Rectal smooth muscle tissue (tissue), 1 donor: ENCODE results near the gene ADCY9.

Experiments
- H3K27ac ChIP-seq: one replicate; pipeline ENCODE4 v1.7.0; 2013; ENCODE audit warnings: low read depth, low read length, inconsistent platforms
- H3K27me3 ChIP-seq: one replicate; pipeline ENCODE4 v1.7.0; 2013; ENCODE audit warnings: low read length; ENCODE audit not compliant: control insufficient read depth, insufficient read depth
- H3K36me3 ChIP-seq: one replicate; pipeline ENCODE4 v1.7.0; 2013; ENCODE audit warnings: low read length; ENCODE audit not compliant: control insufficient read depth, insufficient read depth
- H3K4me1 ChIP-seq: one replicate; pipeline ENCODE4 v1.7.0; 2013; ENCODE audit warnings: low read length; ENCODE audit not compliant: control insufficient read depth, insufficient read depth
- H3K4me3 ChIP-seq: one replicate; pipeline ENCODE4 v1.7.0; 2013; ENCODE audit warnings: low read length
- H3K9ac ChIP-seq: one replicate; pipeline ENCODE4 v1.7.0; 2013; ENCODE audit warnings: low read length

ADCY9 gene

DNA sequence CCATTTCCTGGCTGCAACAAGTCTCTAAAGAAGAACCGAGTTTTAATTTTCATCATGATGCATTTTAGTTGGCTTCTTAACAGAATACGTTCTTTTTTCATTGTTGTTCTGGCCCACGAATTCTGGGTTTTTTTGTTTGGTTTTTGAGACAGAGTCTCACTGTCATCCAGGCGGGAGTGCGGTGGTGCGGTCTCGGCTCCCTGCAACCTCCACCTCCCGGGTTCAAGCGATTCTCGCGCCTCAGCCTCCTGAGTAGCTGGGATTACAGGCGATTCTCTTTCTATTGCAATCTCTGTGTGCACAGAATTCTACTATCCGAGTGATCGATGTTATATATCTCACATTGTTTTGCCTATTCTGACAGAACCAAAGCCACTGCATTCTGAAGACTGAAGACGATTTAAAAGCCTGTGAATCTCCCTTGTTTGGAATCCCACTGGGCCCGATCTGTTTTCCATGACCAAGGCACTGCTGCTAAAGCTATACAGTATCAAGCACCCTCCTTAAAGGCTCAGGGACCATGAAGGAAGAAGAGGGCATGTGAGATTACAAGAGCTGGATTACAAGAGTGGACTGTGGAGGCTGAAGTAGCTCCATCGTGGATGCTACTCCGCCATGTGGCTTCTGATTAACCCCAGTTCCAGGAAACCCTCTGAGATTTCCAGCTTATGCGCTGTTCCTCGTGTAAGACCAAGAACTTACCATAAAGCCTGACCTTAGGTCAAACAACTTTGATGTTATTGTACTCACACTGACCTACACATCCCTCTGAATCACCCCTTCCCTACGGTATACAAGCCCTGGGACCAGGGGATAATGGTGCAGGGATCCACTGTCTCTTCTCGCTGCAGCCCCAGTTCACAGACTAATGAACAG is 44.3 kb downstream of the ADCY9 start:
- H3K4me3 ChIP-seq, result no peak overlapping the region
- no peaks in the 10 kb centered on the region for H3K27me3 ChIP-seq
- H3K36me3 ChIP-seq, result peaks cover under 1% of the 10 kb centered on the region
- H3K4me1 ChIP-seq, result no peaks in the 10 kb centered on the region
- H3K27ac ChIP-seq, result no peak overlapping the region
- no peak overlapping the region for H3K9ac ChIP-seq

DNA sequence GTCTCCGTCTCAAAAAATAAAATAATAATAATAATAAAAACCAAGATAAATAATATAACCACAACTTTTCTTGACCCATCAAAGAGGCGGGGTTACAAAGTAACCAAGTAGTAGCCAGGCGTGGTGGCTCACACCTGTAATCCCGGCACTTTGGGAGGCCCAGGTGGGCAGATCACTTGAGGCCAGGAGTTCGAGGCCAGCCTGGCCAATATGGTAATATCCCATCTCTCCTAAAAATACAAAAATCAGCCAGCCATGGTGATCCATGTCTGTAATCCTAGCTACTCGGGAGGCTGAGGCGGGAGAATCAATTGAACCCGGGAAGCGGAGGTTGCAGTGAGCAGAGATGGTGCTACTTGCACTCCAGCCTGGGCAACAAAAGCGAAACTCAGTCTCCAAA is 45.3 kb downstream of the ADCY9 start:
- no peak overlapping the region for H3K4me3 ChIP-seq
- H3K27me3 ChIP-seq, result no peaks in the 10 kb centered on the region
- no peaks in the 10 kb centered on the region for H3K4me1 ChIP-seq
- H3K27ac ChIP-seq, result no peak overlapping the region
- H3K9ac ChIP-seq, result no peak overlapping the region
- no peaks in the 10 kb centered on the region for H3K36me3 ChIP-seq

DNA sequence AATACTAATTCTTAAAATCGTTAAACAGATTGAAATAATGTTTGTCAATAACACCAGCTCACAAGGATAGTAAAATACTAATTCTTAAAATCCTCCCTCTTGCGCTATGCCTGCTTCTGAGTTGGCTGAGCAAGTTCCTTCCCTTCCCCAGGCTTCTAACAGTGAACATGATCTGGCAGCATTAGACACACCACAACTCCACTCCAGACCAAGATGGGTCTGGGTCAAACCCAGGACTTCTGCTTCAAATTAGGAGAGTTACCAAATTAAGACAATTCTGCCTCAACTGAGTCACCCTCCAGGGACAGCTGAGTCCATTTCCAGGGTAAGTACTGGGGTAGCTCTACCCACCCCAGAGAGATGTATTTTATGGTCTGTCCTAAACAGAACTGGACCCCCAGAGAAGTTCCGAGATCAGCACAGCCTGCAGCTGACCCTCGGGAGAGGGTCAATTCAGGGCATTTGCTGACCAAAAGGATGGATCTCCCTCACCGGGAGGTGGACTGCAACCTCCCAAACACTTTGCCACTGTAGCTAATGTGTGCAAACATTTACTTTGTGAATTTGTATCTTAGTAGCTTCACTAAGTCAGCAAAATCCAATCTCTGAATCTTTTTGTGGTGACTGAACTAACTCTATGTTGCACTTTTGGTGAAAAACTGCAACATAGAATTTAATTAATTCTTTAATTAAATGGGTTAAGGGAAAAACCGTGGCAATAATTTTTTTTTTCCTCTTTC is 48.8 kb downstream of the ADCY9 start:
- H3K36me3 ChIP-seq, result no peaks in the 10 kb centered on the region
- no peak overlapping the region for H3K9ac ChIP-seq
- H3K4me3 ChIP-seq, result no peak overlapping the region
- no peaks in the 10 kb centered on the region for H3K27me3 ChIP-seq
- H3K4me1 ChIP-seq, result no peaks in the 10 kb centered on the region
- no peak overlapping the region for H3K27ac ChIP-seq

DNA sequence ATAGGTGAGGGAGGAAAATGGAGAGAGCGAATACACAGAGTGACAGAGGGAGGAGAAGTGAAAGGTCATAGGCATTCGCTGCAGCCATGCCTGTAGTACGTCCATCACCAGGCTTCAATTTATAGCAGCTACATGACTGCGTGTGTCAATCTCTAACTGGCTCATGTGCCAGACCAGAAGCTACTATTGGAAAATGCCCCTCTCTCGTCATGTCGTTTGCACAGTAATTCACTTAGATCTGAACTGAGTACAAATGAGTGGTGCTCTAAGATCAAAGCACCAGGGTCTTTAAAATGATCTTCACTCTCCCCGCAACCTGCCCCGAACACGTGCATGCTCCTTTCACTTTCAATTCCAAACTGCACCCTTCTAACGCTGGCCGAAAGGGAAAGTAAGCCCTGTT is 51.3 kb downstream of the ADCY9 start:
- no peaks in the 10 kb centered on the region for H3K36me3 ChIP-seq
- peak overlapping the region; percentile 24 for H3K4me3 ChIP-seq
- H3K4me1 ChIP-seq, result no peaks in the 10 kb centered on the region
- H3K27me3 ChIP-seq, result no peaks in the 10 kb centered on the region
- no peak overlapping the region for H3K27ac ChIP-seq
- H3K9ac ChIP-seq, result no peak overlapping the region

DNA sequence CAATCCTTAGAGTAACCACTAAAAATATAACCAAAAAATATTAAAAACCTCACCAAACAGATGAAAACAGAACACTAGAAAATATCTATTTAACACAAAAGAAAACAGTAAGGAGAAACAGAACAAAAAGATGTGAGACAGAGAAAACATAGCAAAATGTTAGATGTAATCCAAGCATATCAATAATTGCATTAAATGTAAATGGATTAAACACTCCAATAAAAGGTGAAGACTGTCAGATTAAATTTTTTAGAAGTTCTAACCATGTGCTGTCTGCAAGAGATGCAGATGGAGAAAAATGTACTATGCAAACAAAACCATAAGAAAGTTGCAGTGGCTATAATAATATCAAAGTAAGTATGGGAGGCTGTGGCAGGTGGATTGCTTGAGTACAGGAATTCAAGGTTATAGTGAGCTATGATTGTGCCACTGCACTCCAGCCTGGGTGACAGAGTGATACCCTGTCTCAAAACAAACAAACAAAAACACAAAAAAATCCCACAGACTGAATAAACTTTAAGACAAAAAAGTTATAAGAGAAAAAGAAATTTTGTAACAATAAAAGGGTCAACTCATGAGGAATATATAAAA is 53.9 kb downstream of the ADCY9 start:
- H3K36me3 ChIP-seq, result no peaks in the 10 kb centered on the region
- H3K27me3 ChIP-seq, result no peaks in the 10 kb centered on the region
- H3K27ac ChIP-seq, result no peak overlapping the region
- no peak overlapping the region for H3K4me3 ChIP-seq
- no peaks in the 10 kb centered on the region for H3K4me1 ChIP-seq
- no peak overlapping the region for H3K9ac ChIP-seq

DNA sequence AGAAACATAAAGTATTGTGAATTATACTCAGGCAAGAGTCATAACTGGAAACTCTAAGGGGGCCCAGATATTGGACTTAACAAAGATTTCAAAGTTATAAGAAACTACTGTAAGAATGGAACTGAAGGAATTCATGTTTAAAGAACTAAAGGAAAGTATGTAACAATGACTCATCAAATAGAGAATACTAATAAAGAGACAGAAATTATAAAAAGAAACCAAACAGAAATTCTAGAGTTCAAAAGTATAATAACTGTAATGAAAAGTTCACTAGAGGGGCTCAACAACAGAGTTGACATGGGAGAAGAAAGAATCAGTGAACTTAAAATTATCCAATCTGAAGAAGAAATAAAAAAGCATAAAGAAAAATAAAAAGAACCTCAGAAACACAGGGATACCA is 55.4 kb downstream of the ADCY9 start:
- no peak overlapping the region for H3K27ac ChIP-seq
- no peaks in the 10 kb centered on the region for H3K36me3 ChIP-seq
- no peak overlapping the region for H3K4me3 ChIP-seq
- no peak overlapping the region for H3K9ac ChIP-seq
- no peaks in the 10 kb centered on the region for H3K27me3 ChIP-seq
- H3K4me1 ChIP-seq, result no peaks in the 10 kb centered on the region

DNA sequence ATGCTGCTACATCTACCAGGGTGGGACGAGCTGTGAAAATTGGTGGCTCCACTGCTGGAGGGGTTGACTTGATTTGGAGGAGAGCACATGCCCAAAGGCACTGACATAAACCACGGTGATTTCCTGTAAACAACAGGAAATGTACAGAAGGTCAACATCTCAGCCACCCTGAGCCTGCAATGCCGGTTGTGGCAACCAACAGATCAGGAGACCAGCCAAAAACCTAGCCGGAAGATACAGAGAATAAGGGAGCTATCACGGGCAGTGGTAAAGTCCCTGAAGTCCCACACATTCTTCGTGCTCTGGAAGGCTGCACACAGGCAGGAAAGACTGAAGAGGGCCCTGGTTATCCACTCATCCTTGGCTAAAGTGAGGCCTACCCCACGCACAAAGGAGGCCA is 56.2 kb downstream of the ADCY9 start:
- no peaks in the 10 kb centered on the region for H3K36me3 ChIP-seq
- no peak overlapping the region for H3K9ac ChIP-seq
- no peak overlapping the region for H3K27ac ChIP-seq
- no peaks in the 10 kb centered on the region for H3K4me1 ChIP-seq
- no peaks in the 10 kb centered on the region for H3K27me3 ChIP-seq
- H3K4me3 ChIP-seq, result no peak overlapping the region

DNA sequence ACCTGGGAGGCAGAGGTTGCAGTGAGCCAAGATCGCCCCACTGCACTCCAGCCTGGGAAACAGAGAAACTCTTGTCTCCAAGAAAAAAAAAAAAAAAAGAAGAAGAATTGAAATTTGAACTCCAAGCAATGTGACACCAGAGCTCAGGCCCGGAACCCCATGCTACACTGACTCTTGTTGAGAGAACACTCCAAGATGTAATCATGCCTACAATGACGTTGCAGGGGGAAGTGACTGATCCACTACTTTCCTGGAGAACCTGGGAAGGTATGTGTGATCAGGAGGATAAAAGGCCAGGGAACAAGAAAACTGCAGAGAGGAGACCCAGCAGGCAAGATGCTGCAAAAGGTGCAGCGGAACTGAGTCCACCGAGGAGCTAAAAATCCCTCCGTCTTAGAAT is 57.9 kb downstream of the ADCY9 start:
- Histone ChIP-seq H3K27me3 (no peaks in the 10 kb centered on the region), H3K4me1 (no peaks in the 10 kb centered on the region), H3K9ac (no peak overlapping the region), H3K4me3 (no peak overlapping the region), H3K27ac (no peak overlapping the region), H3K36me3 (no peaks in the 10 kb centered on the region)

DNA sequence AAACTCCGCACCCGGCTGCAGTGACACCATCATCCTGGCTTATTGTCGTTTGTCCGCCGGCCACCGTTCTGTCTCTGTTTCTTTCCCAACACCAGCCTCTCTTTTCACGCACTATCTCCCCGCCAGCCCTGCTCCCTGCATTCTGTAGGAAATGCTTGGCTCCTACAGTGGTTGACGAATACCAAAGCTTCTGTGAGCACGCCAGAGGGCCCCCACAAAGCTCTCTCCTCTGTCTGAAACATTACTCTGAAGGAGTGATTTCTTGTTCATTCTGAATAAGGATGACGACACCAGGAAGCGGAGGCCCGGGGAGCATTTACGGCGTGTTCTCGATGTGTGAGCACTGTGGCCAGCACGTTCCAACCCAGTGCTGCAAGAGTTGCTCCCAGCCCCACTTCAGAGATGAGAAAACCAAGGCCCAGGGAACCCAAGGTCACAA is 58.8 kb downstream of the ADCY9 start:
- no peaks in the 10 kb centered on the region for H3K4me1 ChIP-seq
- no peaks in the 10 kb centered on the region for H3K27me3 ChIP-seq
- H3K36me3 ChIP-seq, result no peaks in the 10 kb centered on the region
- no peak overlapping the region for H3K9ac ChIP-seq
- H3K4me3 ChIP-seq, result no peak overlapping the region
- H3K27ac ChIP-seq, result no peak overlapping the region

DNA sequence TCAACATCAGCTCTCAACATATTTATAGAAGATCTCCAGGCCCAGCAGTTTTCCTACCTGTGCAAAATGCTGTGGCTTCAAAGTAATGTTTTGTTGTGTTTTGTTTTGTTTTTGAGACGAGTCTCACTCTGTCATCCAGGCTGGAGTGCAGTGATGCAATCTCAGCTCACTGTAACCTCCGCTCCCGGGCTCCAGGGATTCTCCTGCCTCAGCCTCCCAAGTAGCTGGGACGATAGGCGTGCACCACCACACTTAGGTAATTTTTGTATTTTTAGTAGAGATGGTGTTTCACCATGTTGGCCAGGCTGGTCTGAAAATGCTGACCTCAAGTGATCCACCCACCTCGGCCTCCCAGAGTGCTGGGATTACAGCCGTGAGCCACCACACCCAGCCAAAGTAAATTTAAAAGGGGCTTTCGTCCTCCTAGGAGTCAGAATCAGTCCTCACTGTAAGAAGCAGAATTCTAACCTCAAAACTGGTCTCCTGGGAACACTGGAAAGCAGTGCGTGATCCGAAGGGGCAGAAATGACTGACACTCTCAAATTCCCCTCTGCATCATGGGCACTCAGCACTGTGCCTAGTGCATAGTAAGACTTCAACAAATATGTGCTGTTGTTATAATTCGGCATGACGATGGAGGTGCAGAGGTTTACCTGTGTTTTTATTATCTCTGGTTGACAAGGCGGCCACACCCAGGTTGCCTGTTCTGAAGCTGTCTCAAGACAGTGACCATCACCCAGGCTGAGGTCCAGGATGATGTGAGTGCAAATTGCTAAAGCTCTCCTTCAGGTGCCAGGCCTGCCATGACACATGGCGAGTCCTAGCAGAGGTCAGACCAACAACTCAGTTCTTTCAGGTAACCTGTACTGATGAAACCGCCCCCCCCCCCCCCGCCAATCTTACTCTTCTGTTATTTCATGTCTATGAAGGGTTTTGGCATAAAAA is 59.8 kb downstream of the ADCY9 start:
- H3K27me3 ChIP-seq, result no peaks in the 10 kb centered on the region
- H3K27ac ChIP-seq, result no peak overlapping the region
- no peaks in the 10 kb centered on the region for H3K4me1 ChIP-seq
- H3K4me3 ChIP-seq, result no peak overlapping the region
- H3K36me3 ChIP-seq, result no peaks in the 10 kb centered on the region
- H3K9ac ChIP-seq, result no peak overlapping the region

DNA sequence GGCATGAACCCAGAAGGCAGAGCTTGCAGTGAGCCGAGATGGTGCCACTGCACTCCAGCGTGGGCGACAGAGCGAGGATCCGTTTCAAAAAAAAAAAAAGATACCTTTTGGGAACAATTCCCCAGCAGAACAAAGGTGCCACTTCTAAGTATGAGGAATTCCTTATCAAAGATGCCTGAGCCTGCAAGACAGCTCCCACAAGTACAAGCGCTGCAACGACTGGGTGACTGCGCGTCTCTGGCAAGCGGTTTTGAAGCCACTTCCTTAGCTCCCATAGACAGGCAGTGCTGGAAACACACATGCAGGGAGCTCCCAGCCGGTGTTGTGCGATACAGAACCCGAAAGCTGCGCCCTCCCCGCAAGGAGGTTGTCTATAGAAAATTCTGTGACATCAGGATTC is 60.5 kb downstream of the ADCY9 start:
- no peak overlapping the region for H3K4me3 ChIP-seq
- no peaks in the 10 kb centered on the region for H3K4me1 ChIP-seq
- H3K36me3 ChIP-seq, result no peaks in the 10 kb centered on the region
- no peaks in the 10 kb centered on the region for H3K27me3 ChIP-seq
- no peak overlapping the region for H3K9ac ChIP-seq
- H3K27ac ChIP-seq, result no peak overlapping the region
